H1 (cell line): Measurements from ENCODE around the gene AP1S1. TPM values are rescaled to one million over a fixed set of nuclear protein-coding genes. Genes with fewer than 3 reads are reported as not detected.

ENCODE experiments used
- CTCF ChIA-PET: fragments of 300-600 bp; sonication (Branson Sonifier 250); formaldehyde crosslinking; loops from one replicate; lab custom pipeline; 2021; ENCODE audit not compliant: partially characterized antibody; lab: Charles Lee
- POLR2A ChIA-PET: fragments of 300-600 bp; sonication (Branson Sonifier 250); formaldehyde crosslinking; loops from one replicate; lab custom pipeline; 2021; ENCODE audit warnings: inconsistent platforms; ENCODE audit not compliant: partially characterized antibody; lab: Charles Lee
- DNase-seq, 2 experiments: peaks; one replicate each; pipeline versions ENCODE4 v3.0.0 to v3.0.0-alpha.2; 2010 to 2022; ENCODE audit warnings: low spot score in 2 of 2, low read depth in 1 of 2, mixed read lengths in 1 of 2
- FAIRE-seq: peaks from 2 replicates; lab custom pipeline; 2011; peaks lifted over from hg19 to GRCh38; lab: Jason Lieb, UNC
- H2AFZ ChIP-seq: 2 replicates; pipeline ENCODE4 v1.8.1; 2012; ENCODE audit warnings: low read length, inconsistent platforms
- H2AK5ac ChIP-seq: 2 replicates; pipeline ENCODE4 v1.6.1; 2013; ENCODE audit warnings: low read depth, low read length
- H2BK120ac ChIP-seq: replicated peaks from 2 replicates; pipeline ENCODE3; 2013; ENCODE audit warnings: low read depth, low read length, inconsistent platforms
- H2BK12ac ChIP-seq: 2 replicates; pipeline ENCODE4 v1.6.1; 2013; ENCODE audit warnings: low read depth, low read length
- H2BK15ac ChIP-seq: 2 replicates; pipeline ENCODE4 v1.6.1; 2013; ENCODE audit warnings: low read length
- H2BK20ac ChIP-seq: 2 replicates; pipeline ENCODE4 v1.6.1; 2013; ENCODE audit warnings: low read length
- H2BK5ac ChIP-seq: 2 replicates; pipeline ENCODE4 v1.6.1; 2013; ENCODE audit warnings: low read depth, low read length
- H3K14ac ChIP-seq: 2 replicates; pipeline ENCODE4 v1.6.1; 2013; ENCODE audit warnings: inconsistent platforms; ENCODE audit not compliant: insufficient read length
- H3K18ac ChIP-seq: 2 replicates; pipeline ENCODE4 v1.6.1; 2013; ENCODE audit warnings: low read length; ENCODE audit errors: extremely low read depth
- H3K23ac ChIP-seq: 2 replicates; pipeline ENCODE4 v1.6.1; 2013; ENCODE audit warnings: inconsistent platforms; ENCODE audit not compliant: insufficient read length
- H3K23me2 ChIP-seq: 2 replicates; pipeline ENCODE4 v1.6.1; 2013; ENCODE audit warnings: low read depth, low read length
- H3K27ac ChIP-seq: 2 replicates; pipeline ENCODE4 v1.6.1; 2011; ENCODE audit warnings: low read depth, low read length, inconsistent platforms
- H3K27me3 ChIP-seq, 4 experiments: replicated peaks in 1 of 4; 1 replicate in 1 of 4; 2 replicates in 3 of 4; pipeline versions ENCODE4 v1.6.1 to v1.8.1; 2011 to 2013; ENCODE audit warnings: low read length in 3 of 4, mild to moderate bottlenecking in 3 of 4, inconsistent platforms in 2 of 4, mixed read lengths in 2 of 4, moderate library complexity in 1 of 4; ENCODE audit not compliant: control insufficient read depth in 3 of 4, insufficient read depth in 3 of 4; ENCODE audit errors: extremely low read depth in 1 of 4
- H3K36me3 ChIP-seq, 4 experiments: 2 replicates each; pipeline versions ENCODE4 v1.6.1 to v1.8.1; 2011 to 2013; ENCODE audit warnings: mild to moderate bottlenecking in 4 of 4, low read length in 3 of 4, moderate library complexity in 2 of 4, control low read depth in 1 of 4, inconsistent platforms in 1 of 4; ENCODE audit not compliant: insufficient read depth in 4 of 4, control insufficient read depth in 2 of 4
- H3K4ac ChIP-seq: replicated peaks from 2 replicates; pipeline ENCODE3; 2013; ENCODE audit warnings: low read length, low read depth, mixed read lengths, inconsistent platforms; ENCODE audit not compliant: insufficient read length
- H3K4me1 ChIP-seq, 4 experiments: replicated peaks in 1 of 4; 1 replicate in 1 of 4; 2 replicates in 3 of 4; pipeline versions ENCODE4 v1.6.1 to v1.8.1; 2011 to 2013; ENCODE audit warnings: low read length in 3 of 4, inconsistent platforms in 2 of 4, mixed read lengths in 1 of 4; ENCODE audit not compliant: insufficient read depth in 4 of 4, control insufficient read depth in 3 of 4
- H3K4me2 ChIP-seq, 2 experiments: 2 replicates each; pipeline versions ENCODE4 v1.6.1 to v1.8.1; 2011 to 2013; ENCODE audit warnings: low read depth in 2 of 2, low read length in 2 of 2, control low read depth in 1 of 2, inconsistent platforms in 1 of 2, mild to moderate bottlenecking in 1 of 2; ENCODE audit not compliant: insufficient read depth in 1 of 2
- H3K4me3 ChIP-seq, 4 experiments: fragments of 200-600, 300-600 bp in 1 of 4; sonication (generic), shearing (Covaris generic), sonication (Bioruptor Twin) in 1 of 4; 2 replicates each; pipeline versions ENCODE4 v1.5.1 to v1.8.1; 2011 to 2016; ENCODE audit warnings: low read length in 4 of 4, low read depth in 3 of 4, control low read depth in 2 of 4, inconsistent platforms in 2 of 4, mild to moderate bottlenecking in 2 of 4, mixed read lengths in 1 of 4, moderate library complexity in 1 of 4; ENCODE audit not compliant: insufficient read depth in 2 of 4; ENCODE audit errors: extremely low read depth in 1 of 4
- H3K56ac ChIP-seq: replicated peaks from 2 replicates; pipeline ENCODE3; 2013; ENCODE audit warnings: low read depth, mild to moderate bottlenecking, mixed read lengths, low read length, inconsistent platforms; ENCODE audit not compliant: insufficient read length
- H3K79me1 ChIP-seq: 2 replicates; pipeline ENCODE4 v1.6.1; 2013; ENCODE audit warnings: low read depth, low read length, control low read depth
- H3K79me2 ChIP-seq, 2 experiments: 2 replicates each; pipeline versions ENCODE4 v1.6.1 to v1.8.1; 2012 to 2013; ENCODE audit warnings: low read length in 2 of 2, mild to moderate bottlenecking in 2 of 2, inconsistent platforms in 1 of 2; ENCODE audit not compliant: insufficient read depth in 2 of 2, control insufficient read depth in 1 of 2
- H3K9ac ChIP-seq, 4 experiments: replicated peaks in 1 of 4; 1 replicate in 1 of 4; 2 replicates in 3 of 4; pipeline versions ENCODE4 v1.6.1 to v1.8.1; 2011 to 2013; ENCODE audit warnings: low read depth in 3 of 4, low read length in 3 of 4, control low read depth in 2 of 4, mild to moderate bottlenecking in 2 of 4, moderate library complexity in 2 of 4, inconsistent platforms in 1 of 4; ENCODE audit errors: extremely low read depth in 1 of 4
- H3K9me3 ChIP-seq, 2 experiments: 2 replicates each; pipeline versions ENCODE4 v1.6.1 to v1.8.1; 2012 to 2013; ENCODE audit warnings: mild to moderate bottlenecking in 2 of 2, moderate library complexity in 2 of 2, control low read depth in 1 of 2, inconsistent platforms in 1 of 2, low read depth in 1 of 2, low read length in 1 of 2, mixed read lengths in 1 of 2; ENCODE audit not compliant: insufficient read depth in 2 of 2
- H4K20me1 ChIP-seq, 2 experiments: replicated peaks in 1 of 2; 2 replicates each; pipeline versions ENCODE3 to v1.8.1; 2011 to 2013; ENCODE audit warnings: inconsistent platforms in 2 of 2, low read length in 2 of 2, mild to moderate bottlenecking in 1 of 2; ENCODE audit not compliant: insufficient read depth in 2 of 2, control insufficient read depth in 1 of 2
- H4K5ac ChIP-seq: 2 replicates; pipeline ENCODE4 v1.6.1; 2013; ENCODE audit warnings: low read length, low read depth, mixed read lengths, inconsistent platforms; ENCODE audit not compliant: insufficient read length
- H4K8ac ChIP-seq: 2 replicates; pipeline ENCODE4 v1.8.0; 2013; ENCODE audit warnings: mild to moderate bottlenecking, moderate library complexity, low read length, inconsistent platforms; ENCODE audit not compliant: insufficient read depth; ENCODE audit errors: extremely low read depth
- H4K91ac ChIP-seq: replicated peaks from 2 replicates; pipeline ENCODE3; 2013; ENCODE audit warnings: low read length, mixed read lengths, inconsistent platforms; ENCODE audit not compliant: insufficient read length
- KDM4A ChIP-seq: IDR thresholded peaks from one replicate; pipeline ENCODE4 v1.7.1; 2012; ENCODE audit warnings: low read depth, mild to moderate bottlenecking, moderate library complexity, low read length, inconsistent platforms; ENCODE audit not compliant: severe bottlenecking
- SP1 ChIP-seq: IDR thresholded peaks from 2 replicates; pipeline ENCODE4 v1.6.1; 2011; ENCODE audit warnings: low read depth, low read length
- WGBS, 2 experiments: shearing (Covaris generic) in 1 of 2; methylation state at CpG; one replicate each; pipeline versions ENCODE4 v1.1.6 to v1.1.7; 2013 to 2015; ENCODE audit warnings: low lambda C conversion rate in 2 of 2, mixed read lengths in 2 of 2, inconsistent platforms in 1 of 2, low coverage in 1 of 2, missing lambda C conversion rate in 1 of 2; ENCODE audit not compliant: insufficient replicate concordance in 2 of 2, insufficient coverage in 1 of 2, insufficient read length in 1 of 2; ENCODE audit errors: extremely low coverage in 1 of 2, missing lambda C conversion rate in 1 of 2; 5-methylcytosine and 5-hydroxymethylcytosine counted together
- polyA plus RNA-seq, 7 experiments: library from polyadenylated mRNA; depleted of rRNA in 3 of 7; stranded (reverse) in 5 of 7; unstranded in 2 of 7; fragments of >200 nt in 5 of 7; fragments of 200-250 nt in 2 of 7; gene quantifications; 1 replicate in 5 of 7; 2 replicates in 1 of 7; 4 replicates in 1 of 7; pipeline versions ENCODE4 v1.2.1 to v1.2.3, GENCODE V29; 2011 to 2013; ENCODE audit warnings: missing spikeins in 2 of 7, mixed read lengths in 2 of 7
- total RNA-seq: library from RNA; stranded (reverse); fragmentation: NEBNext Ultra II Directional; extraction: Animal tissue kit (Norgen Biotek cat#: 25700); gene quantifications from 2 replicates; pipeline ENCODE4 v1.2.1, GENCODE V29; 2021
- TF ChIP-seq, protein P1 (sequence below): IDR thresholded peaks from 2 replicates; pipeline ENCODE4 v1.6.1; 2012; ENCODE audit warnings: inconsistent platforms

The AP1S1 gene
- total and polyA plus RNA-seq, 2 of the 8 experiments (the other 6 are each of a cell fraction or from before 2014, with no cell fraction given) = 56.1 to 59.3 TPM

DNA sequence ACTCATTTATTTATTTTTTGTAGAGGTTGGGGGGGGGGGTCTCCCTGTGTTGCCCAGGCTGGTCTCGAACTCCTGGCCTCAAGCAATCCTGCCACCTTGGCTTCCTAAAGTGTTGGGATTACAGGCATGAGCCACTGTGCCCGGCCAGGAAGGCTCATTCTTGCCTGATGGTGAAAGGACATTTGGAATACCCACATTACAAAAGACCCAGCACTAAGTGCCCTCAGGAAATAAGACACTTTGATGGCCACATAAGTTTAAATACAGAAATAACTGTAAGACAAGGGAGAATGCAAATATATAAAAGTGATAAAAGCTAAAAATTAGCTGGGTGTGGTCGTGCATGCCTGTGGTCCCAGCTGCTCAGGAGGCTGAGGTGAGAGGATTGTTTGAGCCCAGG lies 35.4 kb upstream of the AP1S1 start:
- TF ChIP-seq, protein P1, sequence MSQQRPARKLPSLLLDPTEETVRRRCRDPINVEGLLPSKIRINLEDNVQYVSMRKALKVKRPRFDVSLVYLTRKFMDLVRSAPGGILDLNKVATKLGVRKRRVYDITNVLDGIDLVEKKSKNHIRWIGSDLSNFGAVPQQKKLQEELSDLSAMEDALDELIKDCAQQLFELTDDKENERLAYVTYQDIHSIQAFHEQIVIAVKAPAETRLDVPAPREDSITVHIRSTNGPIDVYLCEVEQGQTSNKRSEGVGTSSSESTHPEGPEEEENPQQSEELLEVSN = no peak
- TF ChIP-seq KDM4A (no peak), SP1 (no peak)
- CTCF ChIA-PET = interaction anchor here (0.7 to 1.9 kb wide), 4 partner anchors 19 to 125 kb away, joined by 3 to 8 read pairs (median 4); partner anchors contain the start of gene FIS1
- 94% methylated on average over 3 of the region's 3 CpGs; no CpG with 5 or more reads in 1 of the 2 experiments for WGBS, 2 experiments
- H3K4ac ChIP-seq = no peak overlapping the region
- no peaks in the 10 kb centered on the region for H3K27me3 ChIP-seq
- H2AK5ac ChIP-seq = no peak overlapping the region
- no peaks in the 10 kb centered on the region for H3K9me3 ChIP-seq
- no peak overlapping the region for H3K56ac ChIP-seq
- no peak overlapping the region for H2AFZ ChIP-seq
- H2BK20ac ChIP-seq = no peak overlapping the region
- no peaks in the 10 kb centered on the region for H4K20me1 ChIP-seq
- no peaks in the 10 kb centered on the region for H3K23me2 ChIP-seq
- no peak overlapping the region for H2BK5ac ChIP-seq
- no peak overlapping the region for H4K5ac ChIP-seq
- H3K23ac ChIP-seq = no peak overlapping the region
- H3K79me1 ChIP-seq = no peaks in the 10 kb centered on the region
- POLR2A ChIA-PET = no interaction called here
- H2BK15ac ChIP-seq = no peak overlapping the region
- no peak overlapping the region for H3K4me2 ChIP-seq
- DNase-seq (no peak), FAIRE-seq (no peak)
- H3K18ac ChIP-seq = no peak overlapping the region
- no peak overlapping the region for H2BK12ac ChIP-seq
- no peak overlapping the region for H4K91ac ChIP-seq
- H2BK120ac ChIP-seq = no peak overlapping the region
- H3K27ac ChIP-seq = no peak overlapping the region
- H3K14ac ChIP-seq = no peak overlapping the region
- H3K36me3 ChIP-seq = no peaks in the 10 kb centered on the region
- no peak overlapping the region; the same call in 1 of the 2 replicates for H4K8ac ChIP-seq
- peaks cover 6 to 8% (median 6%) of the 10 kb centered on the region in 4 experiments; a peak in 6 of 7 replicates for H3K4me1 ChIP-seq
- H3K79me2 ChIP-seq = no peaks in the 10 kb centered on the region
- no peak overlapping the region for H3K9ac ChIP-seq
- no peak overlapping the region for H3K4me3 ChIP-seq
